OCI-LY7 (cell line): ENCODE data around the gene CDK14.

Source experiments
- CTCF ChIP-seq: fragments of 200-600 bp; sonication (generic); conservative IDR thresholded peaks from 2 replicates; pipeline ENCODE4 v1.5.1; 2014; ENCODE audit warnings: mild to moderate bottlenecking, antibody characterized with exemption, low read length, moderate library complexity, mixed read lengths
- EZH2phosphoT487 ChIP-seq: fragments of 200-600 bp; sonication (generic); IDR thresholded peaks from 2 replicates; pipeline ENCODE4 v1.6.1; 2018; ENCODE audit warnings: low read depth, borderline replicate concordance, mild to moderate bottlenecking, mixed run types, antibody characterized with exemption, low read length, moderate library complexity, mixed read lengths

- no peak for TF ChIP-seq CTCF
- no peak for TF ChIP-seq EZH2phosphoT487
Measured at GRCh38 chr7:91250706-91251105, 654.6 kb downstream of the CDK14 start.
